ENCODE data around the gene CLBA1.

The CLBA1 gene

GRCh38 chr14:104968541-104969401, 16.8 kb upstream of the CLBA1 start:
- DNase-seq: no peak

GRCh38 chr14:104969741-104970230, 15.8 kb upstream of the CLBA1 start:
- DNase-seq: no peak

- no peak for DNase-seq
Observed at GRCh38 chr14:104970231-104971068, 15.1 kb upstream of the CLBA1 start.

- DNase-seq: no peak
Observed at GRCh38 chr14:104971447-104972240, 13.9 kb upstream of the CLBA1 start.

GRCh38 chr14:104972301-104973134, 13.1 kb upstream of the CLBA1 start:
- no peak for DNase-seq

- DNase-seq: no peak
Observed at GRCh38 chr14:104973135-104973384, 12.5 kb upstream of the CLBA1 start.

GRCh38 chr14:104973385-104974145, 12.0 kb upstream of the CLBA1 start:
- no peak for DNase-seq

- DNase-seq: no peak
Observed at GRCh38 chr14:104974146-104974541, 11.4 kb upstream of the CLBA1 start.

GRCh38 chr14:104974665-104975390, 10.8 kb upstream of the CLBA1 start:
- no peak for DNase-seq

GRCh38 chr14:104975481-104976197, 9.9 kb upstream of the CLBA1 start:
- no peak for DNase-seq

- DNase-seq: peak; percentile 82 to 85
Observed at GRCh38 chr14:104976198-104977007, 9.2 kb upstream of the CLBA1 start.

- no peak for DNase-seq
Observed at GRCh38 chr14:104977008-104977680, 8.4 kb upstream of the CLBA1 start.

- DNase-seq: peak in 1 of 2 experiments; percentile 35
Observed at GRCh38 chr14:104977681-104978653, 7.6 kb upstream of the CLBA1 start, which contains the start of gene AHNAK2. Gene AHNAK2 (minus strand): TSS chr14:104978374. CDS start chr14:104978237, 137 bp downstream.

- no peak for DNase-seq
Observed at GRCh38 chr14:104978746-104979691, 6.6 kb upstream of the CLBA1 start.

GRCh38 chr14:104979758-104980610, 5.6 kb upstream of the CLBA1 start:
- no peak for DNase-seq

All from activated CD4-positive, alpha-beta T cell treated with anti-CD3 and anti-CD28 coated beads, Interleukin-2, amount 50 U/mL, for 4 hours (primary cell).